Stimulated activated CD8-positive, alpha-beta memory T cell treated with anti-CD3 and anti-CD28 coated beads, Interleukin-15, amount 100 ng/mL, for 4 hours (primary cell): ENCODE results near the gene RCVRN.
"Not testable (repeated sequence)": the region's sequence is repeated elsewhere in the genome, so short reads cannot be mapped to it uniquely, and the experiment has no call there.

Experiments used
- DNase-seq, 2 donors: peaks; one replicate each; pipeline ENCODE4 v3.0.0-alpha.2; 2020; ENCODE audit warnings: low read depth in 2 of 2

RCVRN gene

GRCh38 chr17:9922012-9922848, 17.2 kb upstream of the RCVRN start:
- no peak for DNase-seq

DNA sequence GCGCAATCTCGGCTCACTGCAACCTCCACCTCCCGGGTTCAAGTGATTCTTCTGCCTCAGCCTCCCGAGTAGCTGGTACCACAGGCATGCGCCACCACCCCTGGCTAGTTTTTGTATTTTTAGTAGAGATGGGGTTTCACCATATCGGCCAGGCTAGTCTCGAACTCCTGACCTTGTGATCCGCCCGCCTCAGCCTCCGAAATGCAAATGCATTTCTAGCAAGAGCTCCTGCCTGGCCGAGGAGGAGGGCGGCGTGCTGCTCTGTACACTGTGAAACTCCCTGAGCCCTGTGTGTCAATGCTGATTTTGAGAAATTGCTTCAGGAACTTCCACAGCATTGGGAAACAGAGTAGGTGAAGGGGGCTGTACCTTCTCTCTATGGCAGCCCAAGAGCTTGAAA, 16.1 kb upstream of the RCVRN start:
- not testable (repeated sequence) for DNase-seq

GRCh38 chr17:9918804-9919352, 13.8 kb upstream of the RCVRN start:
- no peak for DNase-seq

DNA sequence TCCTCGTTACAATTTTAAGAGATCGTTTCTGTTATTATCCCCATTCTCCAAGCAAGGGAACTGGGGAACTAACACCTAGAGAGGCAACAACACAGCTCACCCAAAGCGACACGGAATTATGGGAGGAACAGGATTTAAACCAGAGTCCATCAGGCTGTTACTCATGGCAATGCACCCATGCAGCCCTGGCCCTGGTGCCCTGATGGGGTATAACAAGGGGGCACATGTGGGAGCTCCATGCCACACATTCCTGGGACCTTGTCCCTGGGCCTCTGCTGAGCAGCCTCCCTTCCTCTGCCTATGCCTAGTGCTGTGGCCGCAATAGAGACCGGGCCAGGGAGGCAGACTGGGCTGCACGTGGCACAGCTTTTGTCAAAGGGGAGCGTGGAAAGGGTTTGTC, 13.3 kb upstream of the RCVRN start:
- no peak for DNase-seq

- no peak for DNase-seq
Observed at GRCh38 chr17:9917801-9918200, 12.7 kb upstream of the RCVRN start.

DNA sequence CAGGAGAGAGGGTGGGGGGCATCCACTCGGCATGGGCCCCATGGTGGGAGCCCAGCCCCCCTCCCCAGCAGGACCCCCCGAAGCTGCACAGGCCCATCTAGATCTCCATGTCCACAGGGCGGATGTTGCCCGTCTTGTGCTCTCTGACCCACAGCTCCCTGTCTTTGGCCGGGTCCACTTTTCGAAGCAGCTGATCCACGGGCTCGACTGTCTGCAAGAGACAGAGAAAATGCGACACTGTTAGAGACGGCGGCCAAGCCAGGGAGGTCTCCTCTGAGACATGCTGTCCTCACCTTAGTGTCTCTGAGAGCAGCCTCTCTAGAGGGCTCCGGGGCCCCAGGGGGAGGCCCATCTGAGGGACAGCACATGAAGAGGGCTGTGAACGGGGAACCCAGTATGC, 12.1 kb upstream of the RCVRN start:
- no peak for DNase-seq

DNA sequence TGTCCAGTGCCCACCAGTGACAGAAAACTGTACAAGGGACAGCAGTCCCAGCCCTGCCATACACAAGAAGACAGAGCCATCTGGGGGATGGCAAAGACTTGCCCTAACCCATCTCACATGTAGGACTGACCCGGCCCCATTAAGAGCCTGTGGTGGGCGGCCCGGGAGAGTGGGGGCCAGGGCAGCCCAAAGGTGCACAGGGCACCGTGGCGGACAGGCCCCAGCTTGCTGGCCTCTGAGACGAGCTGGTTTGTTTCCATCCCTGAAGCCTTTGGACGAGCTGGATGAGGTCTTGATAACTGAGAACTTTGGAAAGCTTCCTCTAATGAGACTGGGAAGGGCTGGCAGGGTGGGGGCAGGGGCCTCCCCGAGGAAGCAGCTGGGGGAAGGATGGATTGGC, 11.0 kb upstream of the RCVRN start:
- DNase-seq = no peak

DNA sequence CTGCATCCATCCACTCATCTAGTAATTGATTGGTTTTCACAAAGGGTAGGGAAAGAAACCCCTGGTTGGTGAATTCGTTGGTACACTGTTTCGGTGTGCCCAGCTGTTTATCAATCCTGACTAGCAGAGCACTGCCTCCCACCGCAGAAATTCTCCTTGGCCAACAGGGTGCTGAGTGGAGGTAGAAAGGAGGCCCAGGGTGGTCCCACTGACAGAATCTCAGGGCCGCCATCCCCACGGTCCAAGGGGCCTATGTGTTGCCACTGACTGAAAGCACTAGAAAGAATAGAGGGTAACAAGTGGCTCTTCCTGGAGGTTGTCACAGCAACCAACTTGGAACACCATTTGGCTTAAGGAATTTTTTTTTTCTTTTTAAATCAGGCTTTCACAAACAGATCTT, 8.4 kb upstream of the RCVRN start:
- no peak for DNase-seq

- no peak for DNase-seq
Observed at GRCh38 chr17:9912121-9913099, 7.3 kb upstream of the RCVRN start.

GRCh38 chr17:9911089-9911488, 6.0 kb upstream of the RCVRN start:
- no peak for DNase-seq

GRCh38 chr17:9908649-9909042, 3.6 kb upstream of the RCVRN start:
- DNase-seq = no peak

DNA sequence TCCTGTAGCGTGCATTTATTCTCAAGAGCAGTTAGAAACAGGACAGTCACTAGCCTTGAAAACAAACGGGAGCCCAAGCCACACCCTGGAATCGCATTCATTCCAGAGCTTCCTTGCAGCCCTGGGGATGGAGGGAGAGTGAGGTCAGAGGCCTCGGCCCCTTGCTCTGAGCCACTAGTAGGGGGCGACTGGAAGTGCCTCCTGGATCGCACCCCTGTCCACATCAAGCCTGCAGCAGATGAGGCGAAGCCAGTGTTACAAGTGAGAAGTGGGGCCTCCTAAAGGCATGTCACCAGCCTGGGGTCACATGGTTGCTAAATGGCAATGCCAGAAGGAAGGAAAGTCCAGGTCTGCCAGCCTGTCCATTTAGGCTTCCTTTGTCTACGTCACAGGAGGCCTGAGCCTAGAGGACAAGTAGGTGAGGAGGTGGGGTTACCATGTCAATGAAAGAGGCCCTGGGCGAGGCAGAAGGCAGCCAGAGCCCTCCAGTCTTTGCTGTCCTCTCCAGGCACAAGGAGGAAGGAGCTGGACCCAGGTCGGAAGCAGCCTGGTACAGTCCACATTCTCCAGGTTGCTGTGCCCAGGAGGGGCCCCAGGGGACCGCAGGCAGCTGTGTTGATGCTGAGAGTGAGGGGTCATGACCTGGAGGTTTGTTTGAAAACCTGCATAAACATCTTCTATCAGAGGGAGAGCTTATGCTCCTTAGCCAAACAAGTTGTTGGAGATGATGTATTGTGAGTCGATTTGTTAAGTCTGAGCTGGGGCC, 3.0 kb upstream of the RCVRN start:
- DNase-seq = no peak

DNA sequence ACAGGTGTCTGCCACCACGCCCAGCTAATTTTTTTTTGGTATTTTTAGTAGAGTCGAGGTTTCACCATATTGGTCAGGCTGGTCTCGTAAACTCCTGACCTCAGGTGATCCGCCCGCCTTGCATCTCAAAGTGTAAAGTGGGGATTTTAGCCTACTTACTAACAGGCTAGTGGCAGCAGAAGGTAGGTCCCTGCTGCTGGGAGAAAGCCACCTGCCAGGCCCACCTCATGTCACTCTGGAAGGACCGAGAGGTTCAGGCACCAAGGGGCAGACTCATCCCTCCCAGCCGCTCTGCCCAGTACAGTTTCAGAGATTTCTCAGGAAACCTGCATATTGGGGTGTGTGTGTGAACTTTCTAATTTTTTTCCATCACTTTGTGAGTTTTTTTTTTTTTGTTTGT, 2.1 kb upstream of the RCVRN start:
- no peak for DNase-seq

DNA sequence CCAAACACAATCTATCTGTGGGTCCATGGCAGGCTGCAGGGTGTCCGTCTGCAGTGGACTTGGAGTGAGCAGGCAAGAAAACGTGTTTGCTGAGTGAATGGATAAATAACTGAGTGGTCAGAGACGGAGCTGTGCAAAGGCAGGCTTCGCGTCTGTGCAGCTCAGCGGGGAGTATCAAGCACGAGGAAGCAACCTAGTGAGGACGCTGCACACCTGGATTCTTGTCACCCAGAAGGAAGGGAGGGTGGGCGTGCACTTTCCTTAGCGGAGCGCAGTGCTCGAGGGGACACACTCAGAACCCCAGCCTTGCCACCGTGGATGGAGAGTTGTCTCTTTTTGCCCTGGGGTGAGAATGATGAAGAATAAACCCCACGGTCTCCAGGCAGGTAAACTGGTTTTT, 1.5 kb upstream of the RCVRN start:
- DNase-seq = no peak

GRCh38 chr17:9905902-9906301, 831 bp upstream of the RCVRN start:
- no peak for DNase-seq

- DNase-seq = no peak
Observed at GRCh38 chr17:9904277-9905077, 594 bp downstream of the RCVRN start.

GRCh38 chr17:9902120-9902519, 3.0 kb downstream of the RCVRN start:
- no peak for DNase-seq

DNA sequence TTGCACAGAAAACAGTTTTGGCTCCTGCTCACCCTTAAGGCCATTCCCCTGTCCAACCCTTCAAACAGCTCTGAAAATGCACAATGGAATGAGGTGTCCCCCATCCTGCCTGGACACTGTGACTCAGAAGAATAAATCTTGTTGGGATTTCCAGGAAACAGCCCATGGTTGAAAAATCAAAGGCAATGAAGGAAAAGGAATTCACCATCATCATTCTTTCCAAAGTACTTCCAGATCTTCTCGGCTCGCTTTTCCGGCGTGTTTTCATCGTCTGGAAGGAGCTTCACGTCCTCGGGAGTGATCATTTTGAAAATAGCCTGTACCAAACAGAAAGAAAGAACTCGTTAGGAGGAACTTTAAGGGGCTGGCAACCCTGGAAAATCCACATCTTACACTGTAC, 4.3 kb downstream of the RCVRN start:
- DNase-seq = no peak

DNA sequence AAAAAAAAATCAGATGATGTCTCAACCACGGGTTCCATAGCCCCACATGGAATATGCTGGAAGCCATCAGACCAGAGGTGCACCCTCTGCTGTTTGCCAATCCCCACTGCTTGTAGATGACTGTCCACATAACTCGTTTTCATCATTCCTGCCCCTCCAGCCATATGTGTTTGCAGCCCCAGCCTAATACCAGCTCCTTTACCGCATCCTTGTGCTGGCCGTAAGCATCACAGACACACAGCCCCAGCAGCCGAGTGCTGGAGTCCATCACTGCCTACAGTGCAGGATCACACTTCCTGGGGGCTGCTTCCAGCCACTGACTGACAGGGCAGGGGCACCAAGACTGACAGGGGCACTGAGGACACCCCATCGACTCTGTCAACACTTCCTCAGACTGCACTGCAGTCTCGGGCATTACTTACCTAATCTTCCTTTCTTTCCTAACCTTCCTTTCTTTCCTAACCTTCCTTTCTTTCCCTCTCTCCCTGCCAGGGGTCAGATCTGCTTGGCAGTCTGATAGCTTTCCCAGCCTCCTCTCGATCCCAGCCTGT, 5.0 kb downstream of the RCVRN start:
- no peak for DNase-seq

DNA sequence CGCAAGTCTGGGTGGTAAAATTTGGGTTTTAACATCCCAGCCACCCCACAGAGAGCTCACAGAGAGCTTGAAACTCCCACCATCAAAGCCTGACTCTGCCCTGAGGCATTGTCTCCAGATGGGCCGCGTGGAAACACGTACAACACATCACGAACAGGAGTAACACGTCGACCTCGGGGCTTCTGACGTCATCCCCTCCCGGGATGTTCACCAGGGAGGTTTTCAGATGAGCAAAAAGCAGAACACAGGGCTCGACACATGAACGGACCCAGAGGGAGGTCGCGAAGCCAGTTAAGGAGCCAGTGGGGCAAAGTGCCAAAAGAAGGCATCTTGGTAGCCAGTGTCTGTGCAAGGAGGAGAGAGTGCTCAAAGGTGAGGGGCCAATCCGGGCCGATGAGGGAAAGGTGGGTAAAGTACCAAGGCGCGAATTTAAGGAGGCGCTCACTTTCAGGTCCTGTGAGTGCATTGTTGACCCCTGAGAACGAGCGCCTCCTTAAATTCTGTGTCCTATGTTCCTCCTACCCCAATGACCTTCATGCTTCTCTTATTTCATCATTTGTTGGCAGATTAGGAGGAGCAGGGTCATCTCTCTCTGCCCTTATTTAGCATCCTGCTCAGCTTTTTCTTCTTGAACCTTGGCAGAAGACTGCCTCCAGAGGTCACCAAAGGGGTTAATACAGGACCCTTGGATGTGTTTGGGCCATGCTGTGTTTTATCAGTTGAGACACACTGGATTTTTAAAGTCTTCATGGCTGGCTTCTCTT, 5.6 kb downstream of the RCVRN start:
- DNase-seq = no peak
